Mesothelial cell of epicardium (in vitro differentiated cells): ENCODE results near the gene SLC25A19. TPM values are rescaled to one million over a fixed set of nuclear protein-coding genes. Genes with fewer than 3 reads are reported as not detected.

Experiments
- DNase-seq, 2 experiments: peaks; one replicate each; pipeline ENCODE4 v3.0.0; 2021; ENCODE audit warnings: low spot score in 2 of 2; ENCODE audit not compliant: unreplicated experiment in 2 of 2
- H3K27ac Mint-ChIP-seq: 2 replicates; pipeline ENCODE4 v1.8.0; 2021; ENCODE audit warnings: mixed read lengths
- H3K27me3 Mint-ChIP-seq: 2 replicates; pipeline ENCODE4 v1.8.0; 2021; ENCODE audit warnings: low read depth, mixed read lengths
- H3K36me3 Mint-ChIP-seq: 2 replicates; pipeline ENCODE4 v1.8.0; 2021; ENCODE audit warnings: mixed read lengths
- H3K4me1 Mint-ChIP-seq: 2 replicates; pipeline ENCODE4 v1.8.0; 2021; ENCODE audit warnings: mixed read lengths
- H3K4me3 Mint-ChIP-seq: 2 replicates; pipeline ENCODE4 v1.8.0; 2021; ENCODE audit warnings: mild to moderate bottlenecking, moderate library complexity, mixed read lengths
- H3K9me3 Mint-ChIP-seq: 2 replicates; pipeline ENCODE4 v1.8.0; 2021; ENCODE audit warnings: mixed read lengths
- CTCF ChIP-seq: fragments of 200-600 bp; sonication (generic); IDR thresholded peaks from one replicate; pipeline ENCODE4 v1.5.0; 2021; ENCODE audit warnings: antibody characterized with exemption; ENCODE audit not compliant: unreplicated experiment
- total RNA-seq: library from RNA; stranded (reverse); gene quantifications from 3 replicates; pipeline ENCODE4 v1.2.1, GENCODE V29; 2021

Gene SLC25A19
- total RNA-seq, 1 donor from 2014 or later, result 10.3 TPM

GRCh38 chr17:75241502-75241901 lies 47.7 kb downstream of the SLC25A19 start:
- no peaks in the 10 kb centered on the region for H3K9me3 Mint-ChIP-seq
- no peak overlapping the region for H3K4me3 Mint-ChIP-seq
- H3K27ac Mint-ChIP-seq, result no peak overlapping the region
- no peak for DNase-seq
- no peak for TF ChIP-seq CTCF
- no peaks in the 10 kb centered on the region for H3K27me3 Mint-ChIP-seq
- peaks cover 17% of the 10 kb centered on the region for H3K36me3 Mint-ChIP-seq
- H3K4me1 Mint-ChIP-seq, result no peaks in the 10 kb centered on the region

GRCh38 chr17:75241143-75241430 lies 48.1 kb downstream of the SLC25A19 start:
- TF ChIP-seq CTCF, result no peak
- DNase-seq, result no peak
- Mint-ChIP-seq H3K27me3 (no peaks in the 10 kb centered on the region), H3K4me3 (no peak overlapping the region), H3K36me3 (peaks cover 21% of the 10 kb centered on the region), H3K4me1 (no peaks in the 10 kb centered on the region), H3K27ac (no peak overlapping the region), H3K9me3 (no peaks in the 10 kb centered on the region)

GRCh38 chr17:75240394-75241142 lies 48.7 kb downstream of the SLC25A19 start:
- Mint-ChIP-seq H3K4me1 (no peaks in the 10 kb centered on the region), H3K27me3 (no peaks in the 10 kb centered on the region), H3K27ac (no peak overlapping the region), H3K4me3 (no peak overlapping the region), H3K36me3 (peaks cover 22% of the 10 kb centered on the region), H3K9me3 (no peaks in the 10 kb centered on the region)
- no peak for DNase-seq
- TF ChIP-seq CTCF, result no peak

DNA sequence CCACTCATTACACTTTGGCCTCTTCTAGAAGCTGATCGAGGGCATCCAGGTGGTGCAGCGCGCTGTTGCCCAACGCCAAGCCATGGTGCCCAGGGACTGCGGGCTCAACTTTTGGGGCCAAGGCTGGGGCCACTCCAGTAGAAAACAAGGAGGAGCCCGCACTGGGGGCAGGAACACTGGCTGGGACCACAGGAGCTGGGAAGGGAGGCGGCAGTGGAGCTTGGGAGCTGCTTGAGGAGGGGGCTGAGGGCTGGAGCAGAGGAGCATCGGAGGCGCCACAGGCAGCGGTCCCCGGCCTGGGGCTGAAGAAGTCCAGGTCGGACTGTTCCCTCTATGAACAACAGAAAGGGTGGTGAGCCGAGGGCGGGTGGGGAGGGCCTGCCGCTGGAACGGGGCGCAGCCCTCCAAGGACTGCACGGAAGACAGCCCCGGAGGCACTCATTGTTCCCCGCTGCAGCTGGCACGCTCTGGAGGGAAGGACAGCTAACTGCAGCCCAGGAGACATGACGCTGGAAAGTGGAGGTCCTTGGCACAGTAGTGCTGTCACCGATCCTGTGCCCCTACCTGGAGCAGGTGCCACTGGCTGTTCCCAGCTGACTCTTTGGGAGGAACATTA lies 49.3 kb downstream of the SLC25A19 start:
- no peak overlapping the region for H3K27ac Mint-ChIP-seq
- H3K27me3 Mint-ChIP-seq, result no peaks in the 10 kb centered on the region
- TF ChIP-seq CTCF, result no peak
- no peak for DNase-seq
- peaks cover 24% of the 10 kb centered on the region for H3K36me3 Mint-ChIP-seq
- H3K4me3 Mint-ChIP-seq, result no peak overlapping the region
- no peaks in the 10 kb centered on the region for H3K4me1 Mint-ChIP-seq
- H3K9me3 Mint-ChIP-seq, result no peaks in the 10 kb centered on the region

DNA sequence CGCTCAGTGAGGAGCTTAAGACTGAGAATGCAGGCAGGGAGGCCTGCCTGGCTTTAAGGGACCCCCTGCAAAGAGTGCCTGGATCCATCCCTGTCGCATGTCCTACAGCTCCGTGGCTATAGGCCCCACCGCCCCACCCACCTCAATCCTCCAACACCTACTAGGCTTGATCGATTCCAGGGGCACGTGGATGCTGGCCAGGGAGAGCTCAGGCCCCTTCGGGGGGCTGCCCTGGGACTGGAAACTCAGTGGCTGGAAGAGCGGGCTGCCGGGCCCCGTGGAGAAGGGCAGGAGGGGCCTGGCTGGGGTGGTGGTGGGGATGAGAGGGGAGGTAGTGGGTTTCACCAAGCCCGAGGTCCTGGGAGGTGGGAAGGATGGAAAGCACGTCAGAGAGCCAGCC lies 50.0 kb downstream of the SLC25A19 start:
- no peak overlapping the region for H3K4me3 Mint-ChIP-seq
- no peaks in the 10 kb centered on the region for H3K27me3 Mint-ChIP-seq
- no peaks in the 10 kb centered on the region for H3K4me1 Mint-ChIP-seq
- H3K9me3 Mint-ChIP-seq, result no peaks in the 10 kb centered on the region
- peaks cover 28% of the 10 kb centered on the region for H3K36me3 Mint-ChIP-seq
- no peak for DNase-seq
- no peak for TF ChIP-seq CTCF
- H3K27ac Mint-ChIP-seq, result no peak overlapping the region
